Activated T-helper 17 cell treated with anti-CD3 and anti-CD28 coated beads, Interleukin-2, amount 50 U/mL, for 72 hours (primary cell): ENCODE results near the gene FXYD1. TPM values are rescaled to one million over a fixed set of nuclear protein-coding genes. Genes with fewer than 3 reads are reported as not detected.

Experiments used
- ATAC-seq: fragments of 150-1000 bp; cut with Tn5 transposase; replicated peaks from 2 replicates; pipeline ENCODE4 v1.10.0; 2021; ENCODE audit warnings: mild to moderate bottlenecking, moderate library complexity
- H3K27ac Mint-ChIP-seq: one replicate; pipeline ENCODE4 v1.8.0; 2022; ENCODE audit warnings: mixed read lengths
- H3K27me3 Mint-ChIP-seq: one replicate; pipeline ENCODE4 v1.8.0; 2022; ENCODE audit warnings: mixed read lengths
- H3K36me3 Mint-ChIP-seq: one replicate; pipeline ENCODE4 v1.8.0; 2022; ENCODE audit warnings: low read depth, mild to moderate bottlenecking, mixed read lengths
- H3K4me1 Mint-ChIP-seq: one replicate; pipeline ENCODE4 v1.8.0; 2022; ENCODE audit warnings: mixed read lengths
- H3K4me3 Mint-ChIP-seq: one replicate; pipeline ENCODE4 v1.8.0; 2022; ENCODE audit warnings: mild to moderate bottlenecking, mixed read lengths
- H3K9me3 Mint-ChIP-seq: one replicate; pipeline ENCODE4 v1.8.0; 2022; ENCODE audit warnings: mixed read lengths
- total RNA-seq, 2 donors: library from RNA; stranded (reverse); gene quantifications; one replicate each; pipeline ENCODE4 v1.2.3, GENCODE V29; 2022

The FXYD1 gene
- total RNA-seq, 2 donors from 2014 or later, result 0.54 to 0.93 TPM

DNA sequence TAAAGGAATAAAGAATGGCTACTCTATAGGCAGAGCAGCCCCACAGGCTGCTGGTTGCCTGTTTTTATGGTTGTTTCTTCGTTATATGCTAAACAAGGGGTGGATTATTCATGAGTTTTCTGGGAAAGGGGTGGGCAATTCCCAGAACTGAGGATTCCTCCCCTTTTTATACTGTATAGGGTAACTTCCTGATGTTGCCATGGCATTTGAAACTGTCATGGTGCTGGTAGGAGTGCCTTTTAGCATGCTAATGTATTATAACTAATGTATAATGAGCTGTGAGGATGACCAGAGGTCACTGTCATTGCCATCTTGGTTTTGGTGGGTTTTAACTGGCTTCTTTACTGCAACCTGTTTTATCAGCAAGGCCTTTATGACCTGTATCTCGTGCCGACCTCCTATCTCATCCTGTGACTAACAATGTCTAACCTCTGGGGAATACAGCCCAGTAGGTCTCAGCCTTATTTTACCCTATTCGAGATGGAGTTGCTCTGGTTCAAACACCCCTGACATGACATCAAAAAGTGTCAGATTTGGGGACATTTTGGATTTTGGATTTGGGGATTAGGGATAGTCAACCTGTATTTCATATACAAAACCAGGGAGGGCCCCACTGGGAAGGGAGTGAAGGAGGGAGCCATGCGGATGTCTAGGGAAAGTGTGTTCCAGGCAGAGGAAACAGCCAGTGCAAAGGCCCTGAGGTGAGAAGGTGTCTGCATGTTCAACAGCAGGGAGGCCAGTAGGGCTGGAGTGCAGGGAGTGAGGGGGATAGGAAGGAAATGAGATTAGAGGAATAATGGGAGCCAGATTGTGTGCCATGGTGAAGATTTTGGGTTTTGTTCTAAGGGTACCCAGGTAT lies 26.8 kb downstream of the FXYD1 start:
- Mint-ChIP-seq H3K27me3 (no peaks in the 10 kb centered on the region), H3K27ac (peak overlapping the region; percentile 85), H3K4me1 (peaks cover 32% of the 10 kb centered on the region), H3K36me3 (peaks cover 100% of the 10 kb centered on the region), H3K9me3 (peaks cover 4% of the 10 kb centered on the region), H3K4me3 (peak overlapping the region; percentile 34)
- ATAC-seq, result no peak

DNA sequence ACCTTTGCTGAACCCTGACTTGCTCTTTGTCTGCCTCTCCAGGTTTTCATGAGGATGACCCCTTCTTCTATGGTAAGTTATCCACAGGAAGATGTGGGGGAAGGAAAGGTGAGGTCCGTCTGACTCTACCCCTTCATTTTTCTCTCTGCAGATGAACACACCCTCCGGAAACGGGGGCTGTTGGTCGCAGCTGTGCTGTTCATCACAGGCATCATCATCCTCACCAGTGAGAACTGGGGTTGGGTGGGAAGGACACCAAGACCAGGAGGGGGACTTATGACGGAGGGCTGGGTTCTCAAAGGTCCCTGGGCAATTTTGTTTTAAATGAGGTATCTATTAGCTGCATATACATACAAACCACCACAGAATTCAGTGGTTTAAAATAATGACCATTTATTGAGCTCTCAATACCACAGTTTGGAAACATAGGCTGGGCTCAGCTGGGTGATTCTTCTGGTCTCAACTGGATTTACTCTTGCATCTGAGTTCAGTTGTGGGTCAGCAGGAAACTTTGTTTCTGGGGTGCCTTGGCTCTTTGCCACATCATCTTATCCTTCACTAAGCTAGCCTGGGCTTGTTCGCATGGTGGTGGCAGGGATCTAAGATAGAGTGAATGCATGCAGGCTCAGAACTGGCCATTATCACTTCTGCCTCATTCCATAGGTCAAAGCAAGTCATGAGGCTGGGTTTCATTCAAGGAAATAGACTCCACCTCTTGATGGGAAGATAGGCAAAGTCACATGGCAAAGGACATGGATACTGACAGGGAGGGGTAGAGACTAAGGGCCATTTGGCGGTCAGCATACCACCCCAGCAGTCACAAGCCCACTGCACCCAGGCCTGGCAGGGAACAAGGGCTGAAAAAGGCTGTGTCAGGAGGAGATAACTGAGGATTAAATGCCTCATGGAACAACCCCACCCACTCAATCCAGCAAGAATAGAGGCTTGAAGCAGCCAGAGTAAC lies 27.8 kb downstream of the FXYD1 start:
- H3K36me3 Mint-ChIP-seq, result peaks cover 100% of the 10 kb centered on the region
- no peak for ATAC-seq
- H3K4me3 Mint-ChIP-seq, result peak overlapping the region; percentile 50
- peaks cover 30% of the 10 kb centered on the region for H3K4me1 Mint-ChIP-seq
- no peaks in the 10 kb centered on the region for H3K27me3 Mint-ChIP-seq
- H3K9me3 Mint-ChIP-seq, result peaks cover 4% of the 10 kb centered on the region
- peak overlapping the region; percentile 85 for H3K27ac Mint-ChIP-seq

DNA sequence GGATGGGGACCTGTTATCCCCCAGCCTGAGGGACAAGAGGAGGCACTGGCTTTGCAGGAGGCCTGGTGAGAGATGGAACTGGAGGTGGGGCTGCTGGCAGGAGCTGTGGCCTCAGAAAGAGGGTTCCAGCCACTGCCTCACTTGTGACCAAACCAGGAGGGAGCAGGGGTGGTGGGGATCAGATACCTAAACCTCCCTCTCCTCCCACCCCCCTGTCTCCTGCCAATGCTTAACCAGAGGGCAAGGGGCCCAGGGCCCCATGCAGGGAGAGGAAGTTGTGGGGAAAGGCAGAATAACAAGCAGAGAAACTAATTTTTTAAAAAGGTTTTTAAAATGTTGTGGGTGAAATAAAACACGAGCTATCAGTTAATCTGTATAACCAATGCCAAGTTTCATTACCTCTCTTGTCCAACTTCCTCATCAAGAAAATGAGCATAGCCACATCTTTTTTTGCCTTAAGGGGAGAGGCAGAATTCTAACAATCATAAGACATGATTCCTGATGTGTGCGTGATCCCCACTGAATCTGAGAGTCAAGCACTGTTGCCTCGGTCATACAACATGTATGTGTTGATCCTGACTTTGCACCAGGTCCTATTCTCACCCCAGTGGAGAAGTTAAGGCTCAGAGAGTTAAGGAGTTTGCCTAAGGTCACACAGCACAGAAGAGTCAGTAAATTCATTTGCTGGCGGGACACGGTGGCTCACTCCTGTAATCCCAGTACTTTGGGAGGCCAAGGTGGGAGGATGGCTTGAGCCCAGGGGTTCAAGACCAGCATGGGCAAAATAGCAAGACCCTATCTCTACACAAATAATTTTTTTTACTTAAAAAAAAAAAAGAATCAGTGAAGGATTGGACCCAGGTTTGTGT lies 28.9 kb downstream of the FXYD1 start:
- peak overlapping the region; percentile 50 for H3K4me3 Mint-ChIP-seq
- peaks cover 100% of the 10 kb centered on the region for H3K36me3 Mint-ChIP-seq
- ATAC-seq, result no peak
- peaks cover 30% of the 10 kb centered on the region for H3K4me1 Mint-ChIP-seq
- H3K27ac Mint-ChIP-seq, result peak overlapping the region; percentile 85
- peaks cover 4% of the 10 kb centered on the region for H3K9me3 Mint-ChIP-seq
- H3K27me3 Mint-ChIP-seq, result no peaks in the 10 kb centered on the region

DNA sequence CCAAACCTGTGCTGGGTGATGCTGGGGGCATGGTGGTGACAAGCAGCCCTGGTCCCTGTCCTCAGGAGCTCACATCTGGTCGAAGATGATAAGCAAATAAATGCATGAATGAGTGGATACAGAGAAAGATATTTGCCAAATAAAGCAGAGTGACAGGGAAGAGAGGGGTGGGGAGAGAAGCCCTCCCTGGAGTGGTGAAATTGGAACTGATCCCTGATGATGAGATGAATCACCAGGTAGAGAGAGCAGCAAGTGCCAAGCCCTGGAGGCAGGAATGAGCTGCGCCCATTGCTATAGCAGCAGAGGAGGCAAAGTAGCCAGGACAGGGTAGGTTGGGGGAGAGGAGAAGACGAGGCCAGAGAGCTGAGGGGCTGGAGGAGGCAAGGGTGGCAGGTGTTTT lies 29.6 kb downstream of the FXYD1 start:
- ATAC-seq, result no peak
- H3K9me3 Mint-ChIP-seq, result peaks cover 4% of the 10 kb centered on the region
- no peak overlapping the region for H3K4me3 Mint-ChIP-seq

DNA sequence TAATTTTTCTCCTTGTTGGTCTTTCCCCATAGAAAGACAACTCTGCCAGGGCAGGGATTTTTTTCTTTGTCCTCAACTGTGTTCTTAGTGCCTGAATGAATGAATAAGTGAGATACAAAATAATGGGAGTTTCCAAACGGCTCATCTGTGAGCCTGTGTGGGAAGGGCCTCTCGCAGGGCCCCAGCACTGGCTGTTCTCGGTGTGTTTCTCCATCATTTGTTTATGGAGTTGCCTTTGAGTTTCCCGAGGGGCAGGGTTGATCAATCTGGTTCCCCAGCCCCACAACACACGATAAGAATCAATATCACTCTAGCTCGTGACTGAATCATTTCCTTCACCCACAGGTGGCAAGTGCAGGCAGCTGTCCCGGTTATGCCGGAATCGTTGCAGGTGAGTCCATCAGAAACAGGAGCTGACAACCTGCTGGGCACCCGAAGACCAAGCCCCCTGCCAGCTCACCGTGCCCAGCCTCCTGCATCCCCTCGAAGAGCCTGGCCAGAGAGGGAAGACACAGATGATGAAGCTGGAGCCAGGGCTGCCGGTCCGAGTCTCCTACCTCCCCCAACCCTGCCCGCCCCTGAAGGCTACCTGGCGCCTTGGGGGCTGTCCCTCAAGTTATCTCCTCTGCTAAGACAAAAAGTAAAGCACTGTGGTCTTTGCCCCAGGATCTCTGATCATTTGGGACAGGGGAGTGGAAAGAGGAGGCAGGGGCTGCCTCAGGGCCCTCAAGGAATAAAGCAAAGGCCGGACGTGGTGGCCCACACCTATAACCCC lies 30.8 kb downstream of the FXYD1 start:
- Mint-ChIP-seq H3K27ac (peak overlapping the region; percentile 85), H3K36me3 (peaks cover 82% of the 10 kb centered on the region), H3K9me3 (peaks cover 4% of the 10 kb centered on the region), H3K27me3 (no peaks in the 10 kb centered on the region), H3K4me3 (peak overlapping the region; percentile 40), H3K4me1 (peaks cover 33% of the 10 kb centered on the region)
- ATAC-seq, result peak; percentile 77

More for the DNA sequence above, 29.6 kb downstream of the FXYD1 start:
- Mint-ChIP-seq H3K4me1 (peaks cover 30% of the 10 kb centered on the region), H3K36me3 (peaks cover 94% of the 10 kb centered on the region), H3K27ac (peak overlapping the region; percentile 85), H3K27me3 (no peaks in the 10 kb centered on the region)

DNA sequence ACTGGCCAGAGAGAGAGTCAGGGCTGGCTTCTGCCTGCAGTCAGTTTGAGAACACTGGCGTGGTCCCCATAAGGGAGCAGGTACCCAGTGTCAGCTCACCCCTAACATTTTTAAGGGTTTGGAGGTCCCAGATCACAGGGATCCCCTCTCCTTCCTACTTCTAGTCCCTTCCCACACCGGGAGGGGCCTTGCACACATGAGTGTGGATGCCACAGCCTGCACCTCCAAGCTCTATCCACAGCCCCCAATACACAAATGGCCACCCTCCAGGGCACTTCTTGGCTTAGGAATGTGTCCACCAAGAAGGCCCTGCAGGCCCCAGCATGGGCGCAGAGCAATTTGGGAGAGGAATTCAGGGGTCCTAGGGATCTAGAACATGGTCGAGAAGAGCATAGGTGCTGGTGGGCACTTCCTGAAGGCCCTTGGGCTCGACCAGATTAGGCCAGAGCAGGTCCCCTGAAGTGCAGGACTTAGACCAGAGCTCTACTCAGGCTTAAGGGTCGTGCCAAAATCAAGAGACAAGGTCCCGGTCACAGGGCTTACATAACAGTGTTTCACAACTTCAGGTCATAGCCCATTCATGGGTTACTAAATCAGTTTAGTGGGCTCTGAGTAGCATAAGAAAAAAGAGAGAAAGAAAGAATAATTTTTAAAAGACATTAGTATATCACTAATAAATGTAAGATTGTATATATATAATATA lies 31.9 kb downstream of the FXYD1 start:
- Mint-ChIP-seq H3K4me3 (no peak overlapping the region), H3K27ac (peak overlapping the region; percentile 85), H3K36me3 (peaks cover 71% of the 10 kb centered on the region), H3K27me3 (no peaks in the 10 kb centered on the region), H3K9me3 (peaks cover 4% of the 10 kb centered on the region), H3K4me1 (peaks cover 29% of the 10 kb centered on the region)
- no peak for ATAC-seq

DNA sequence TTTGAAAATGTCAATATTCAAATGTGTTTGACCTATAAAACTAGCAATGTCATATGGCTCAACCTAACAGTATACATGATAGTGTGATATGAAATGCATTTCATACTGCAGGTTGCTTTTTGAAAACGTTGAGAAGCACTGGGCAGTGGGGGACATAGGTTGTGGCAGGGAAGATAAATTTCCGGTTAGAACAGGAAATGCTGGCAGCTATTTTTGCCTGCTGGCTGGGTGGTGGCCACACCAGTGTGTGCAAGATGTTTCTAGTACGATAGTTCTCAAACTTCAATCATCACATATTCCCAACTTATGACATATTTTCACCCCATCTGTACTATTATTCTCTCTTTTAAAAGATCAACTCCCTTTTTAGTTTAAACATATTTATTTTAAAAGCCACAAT lies 33.1 kb downstream of the FXYD1 start:
- H3K36me3 Mint-ChIP-seq, result peaks cover 59% of the 10 kb centered on the region

DNA sequence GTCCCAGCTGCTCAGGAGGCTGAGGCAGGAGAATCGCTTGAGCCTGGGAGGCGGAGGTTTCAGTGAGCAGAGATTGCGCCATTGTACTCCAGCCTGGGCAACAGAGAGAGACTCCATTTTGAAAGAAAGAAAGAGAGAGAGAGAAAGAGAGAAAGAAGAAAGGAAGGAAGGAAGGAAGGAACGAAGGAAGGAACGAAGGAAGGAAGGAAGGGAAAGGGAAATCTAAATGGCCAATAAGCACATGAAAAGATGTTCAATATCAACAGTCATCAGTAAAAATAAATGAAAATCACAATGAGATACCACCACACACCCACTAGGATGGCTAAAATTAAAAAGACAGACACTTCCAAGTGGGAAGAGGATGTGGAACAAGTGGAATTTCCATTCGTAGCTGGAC lies 35.6 kb downstream of the FXYD1 start:
- Mint-ChIP-seq H3K27me3 (no peaks in the 10 kb centered on the region), H3K4me1 (peaks cover 11% of the 10 kb centered on the region), H3K36me3 (peaks cover 34% of the 10 kb centered on the region), H3K9me3 (peaks cover 4% of the 10 kb centered on the region), H3K4me3 (no peak overlapping the region), H3K27ac (peak overlapping the region; percentile 59)
- no peak for ATAC-seq

More for the DNA sequence above, 33.1 kb downstream of the FXYD1 start:
- Mint-ChIP-seq H3K4me3 (no peak overlapping the region), H3K4me1 (peaks cover 20% of the 10 kb centered on the region), H3K27ac (peak overlapping the region; percentile 46), H3K9me3 (no peaks in the 10 kb centered on the region), H3K27me3 (no peaks in the 10 kb centered on the region)
- ATAC-seq, result no peak

DNA sequence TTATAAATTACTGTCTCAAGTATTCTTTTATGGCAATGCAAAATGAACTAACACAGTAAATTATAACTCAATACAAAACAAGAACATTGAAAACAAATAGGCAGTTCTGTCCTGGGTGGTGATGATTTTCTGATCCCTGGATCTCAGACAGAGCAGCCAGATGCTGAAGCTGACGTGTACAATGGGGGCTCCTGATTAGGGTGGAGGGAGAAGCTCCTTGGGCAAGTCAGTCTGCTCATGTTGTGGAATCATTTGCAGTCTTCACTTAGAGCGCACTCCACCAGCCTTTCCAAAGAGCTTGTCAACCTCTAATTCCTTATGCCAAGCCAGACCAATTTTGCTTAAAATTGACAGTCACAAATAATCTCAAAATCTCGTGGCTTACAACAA lies 37.6 kb downstream of the FXYD1 start:
- H3K9me3 Mint-ChIP-seq, result peaks cover 4% of the 10 kb centered on the region
- no peaks in the 10 kb centered on the region for H3K27me3 Mint-ChIP-seq
- H3K4me1 Mint-ChIP-seq, result peaks cover 15% of the 10 kb centered on the region
- no peak overlapping the region for H3K4me3 Mint-ChIP-seq
- H3K36me3 Mint-ChIP-seq, result peaks cover 14% of the 10 kb centered on the region
- no peak for ATAC-seq
- no peak overlapping the region for H3K27ac Mint-ChIP-seq

DNA sequence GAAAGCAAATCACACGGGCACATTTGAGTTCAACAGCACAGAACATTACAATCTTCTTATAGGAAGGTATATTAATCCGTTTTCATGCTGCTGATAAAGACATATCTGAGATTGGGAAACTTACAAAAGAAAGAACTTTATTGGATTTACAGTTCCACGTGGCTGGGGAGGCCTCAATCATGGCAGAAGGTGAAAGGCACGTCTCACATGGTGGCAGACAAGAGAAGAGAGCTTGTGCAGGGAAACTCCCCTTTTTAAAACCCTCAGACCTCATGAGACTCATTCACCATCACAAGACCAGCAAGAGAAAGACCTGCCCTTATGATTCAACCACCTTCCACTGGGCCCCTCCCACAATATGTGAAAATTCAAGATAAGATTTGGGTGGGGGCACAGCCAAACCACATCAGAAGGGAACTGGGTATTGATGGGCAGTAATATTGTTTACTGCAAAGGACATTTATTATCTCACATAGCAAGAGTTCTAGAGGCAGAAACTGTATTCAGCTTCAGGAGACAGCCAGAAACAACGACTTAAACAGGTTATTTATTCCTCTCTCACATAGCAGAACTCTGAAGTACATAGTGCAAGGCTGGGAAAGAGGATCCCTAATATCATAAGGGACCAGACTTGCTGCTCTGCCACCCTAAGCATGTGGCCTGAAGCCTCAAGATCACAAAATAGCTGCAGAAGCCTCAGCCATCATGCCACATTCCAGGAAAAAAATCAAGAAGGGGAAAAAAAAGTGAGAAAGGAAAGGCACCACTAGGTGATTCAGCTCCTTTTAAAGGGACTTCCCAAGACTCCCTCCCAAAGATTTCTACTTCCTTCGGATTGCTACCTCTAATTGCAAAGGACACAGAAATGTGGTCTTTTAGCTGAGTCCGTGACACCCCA lies 39.0 kb downstream of the FXYD1 start:
- Mint-ChIP-seq H3K9me3 (peaks cover 4% of the 10 kb centered on the region), H3K4me3 (no peak overlapping the region), H3K27me3 (no peaks in the 10 kb centered on the region), H3K4me1 (peaks cover 15% of the 10 kb centered on the region), H3K36me3 (no peaks in the 10 kb centered on the region), H3K27ac (peak overlapping the region; percentile 20)
- peak; percentile 51 for ATAC-seq

DNA sequence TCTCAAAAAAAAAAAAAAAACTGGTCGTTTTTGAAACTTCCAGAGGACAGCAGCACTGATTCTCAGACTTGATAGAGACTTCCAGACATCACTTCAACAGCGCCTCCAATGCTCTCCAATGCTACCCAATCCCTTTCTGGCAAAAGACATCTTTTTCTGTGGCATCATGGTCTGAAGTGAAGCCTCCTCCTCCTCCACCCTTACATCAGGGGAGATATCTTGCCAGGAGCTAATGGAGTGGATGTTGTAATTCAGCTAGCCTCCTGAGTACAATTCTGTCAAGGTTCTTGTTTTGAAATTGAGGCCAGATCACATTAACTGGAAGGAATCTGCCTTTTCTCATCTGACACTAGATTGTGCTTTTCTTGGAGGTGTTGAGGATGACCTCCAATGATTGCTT lies 40.1 kb downstream of the FXYD1 start:
- no peak overlapping the region for H3K27ac Mint-ChIP-seq
- H3K9me3 Mint-ChIP-seq, result peaks cover 4% of the 10 kb centered on the region
- peaks cover 15% of the 10 kb centered on the region for H3K4me1 Mint-ChIP-seq
- ATAC-seq, result no peak
- H3K36me3 Mint-ChIP-seq, result no peaks in the 10 kb centered on the region
- H3K4me3 Mint-ChIP-seq, result no peak overlapping the region
- no peaks in the 10 kb centered on the region for H3K27me3 Mint-ChIP-seq

DNA sequence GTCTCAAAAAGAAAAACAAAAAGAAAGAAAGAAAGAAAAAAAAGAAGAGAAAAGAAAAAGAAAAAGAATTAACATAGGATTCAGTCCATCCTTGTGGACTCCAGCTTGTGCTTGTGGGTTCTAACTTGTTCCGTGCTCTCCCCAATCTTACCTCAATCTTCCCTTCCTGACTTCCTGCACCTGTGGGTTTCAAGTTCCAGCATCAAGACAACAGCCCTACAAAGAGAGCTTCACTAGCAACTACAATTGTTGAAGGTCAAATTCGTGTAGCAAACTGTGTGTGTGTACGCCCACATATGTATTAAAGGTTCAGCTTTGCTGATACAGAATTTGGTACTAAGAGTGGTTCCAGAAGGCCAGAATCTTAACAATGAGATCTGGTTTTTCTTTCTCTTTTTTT lies 41.2 kb downstream of the FXYD1 start:
- Mint-ChIP-seq H3K9me3 (peaks cover 4% of the 10 kb centered on the region), H3K27ac (no peak overlapping the region), H3K4me3 (peak overlapping the region; percentile 3), H3K27me3 (no peaks in the 10 kb centered on the region), H3K36me3 (no peaks in the 10 kb centered on the region), H3K4me1 (peaks cover 10% of the 10 kb centered on the region)
- no peak for ATAC-seq
